Germinal center (tissue), 1 donor: ENCODE results near the gene MARCHF5.
"Not testable (repeated sequence)": the region's sequence is repeated elsewhere in the genome, so short reads cannot be mapped to it uniquely, and the experiment has no call there.

Experiments
- DNase-seq: peaks from one replicate; pipeline ENCODE4 v3.0.0; 2012; ENCODE audit warnings: mixed read lengths, low spot score

The MARCHF5 gene

DNA sequence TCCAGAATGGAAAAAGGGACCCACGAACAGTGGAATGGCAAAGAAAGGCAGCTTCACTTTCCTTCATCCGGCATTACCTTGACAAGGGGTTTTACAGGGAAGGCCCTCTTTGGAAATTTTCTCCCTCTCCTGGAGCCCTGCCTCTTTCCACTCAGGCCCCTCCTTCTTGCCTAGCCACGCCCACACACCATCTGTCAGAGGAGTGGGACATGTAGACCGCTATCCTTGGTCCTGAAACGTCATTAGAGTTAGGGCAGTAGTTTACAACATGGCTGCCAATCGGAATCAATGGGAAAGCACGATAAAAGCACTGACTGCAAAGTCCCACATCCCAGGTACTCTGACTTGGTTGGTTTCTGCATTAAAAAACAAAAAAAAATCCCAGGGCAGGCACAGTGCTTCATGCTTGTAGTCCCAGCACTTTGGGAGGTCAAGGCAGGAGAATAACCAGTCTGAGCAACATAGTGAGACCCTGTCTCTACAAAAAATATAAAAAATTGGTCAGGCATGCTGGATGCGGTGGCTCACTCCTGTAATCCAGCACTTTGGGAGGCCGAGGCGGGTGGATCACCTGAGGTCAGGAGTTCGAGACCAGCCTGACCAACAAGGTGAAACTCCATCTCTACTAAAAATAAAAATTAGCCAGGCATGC lies 96.4 kb downstream of the MARCHF5 start:
- DNase-seq = peak; percentile 49

DNA sequence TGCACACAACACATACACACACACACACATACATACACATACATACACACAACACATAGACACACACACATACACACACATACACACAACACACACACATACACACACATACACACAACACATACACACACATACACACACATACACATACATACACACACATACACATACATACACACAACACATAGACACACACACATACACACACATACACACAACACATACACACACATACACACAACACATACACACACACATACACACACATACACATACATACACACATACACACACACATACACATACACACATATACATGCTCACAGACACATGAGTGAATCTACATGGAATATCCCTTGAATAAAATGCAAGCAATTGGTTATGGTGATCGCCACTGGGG lies 102.2 kb downstream of the MARCHF5 start:
- not testable (repeated sequence) for DNase-seq

DNA sequence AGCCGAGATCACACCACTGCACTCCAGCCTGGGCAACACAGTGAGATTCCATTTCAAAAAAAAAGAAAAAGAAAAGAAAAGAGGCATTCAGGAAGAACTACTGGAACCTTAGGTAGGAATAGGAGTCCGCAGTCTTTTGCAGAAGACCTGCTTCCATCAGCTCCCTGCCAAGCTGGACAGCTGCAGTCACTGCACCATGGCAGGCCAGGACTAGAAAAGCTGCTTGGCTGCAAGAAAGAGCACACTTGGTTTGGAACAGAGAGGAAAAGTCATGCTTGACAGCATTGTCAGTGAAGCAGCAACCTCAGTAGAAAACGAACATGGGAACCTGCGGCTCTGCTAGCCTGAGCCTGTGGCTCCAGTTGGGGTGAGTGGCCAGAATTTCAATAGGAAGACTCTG lies 104.3 kb downstream of the MARCHF5 start:
- no peak for DNase-seq

DNA sequence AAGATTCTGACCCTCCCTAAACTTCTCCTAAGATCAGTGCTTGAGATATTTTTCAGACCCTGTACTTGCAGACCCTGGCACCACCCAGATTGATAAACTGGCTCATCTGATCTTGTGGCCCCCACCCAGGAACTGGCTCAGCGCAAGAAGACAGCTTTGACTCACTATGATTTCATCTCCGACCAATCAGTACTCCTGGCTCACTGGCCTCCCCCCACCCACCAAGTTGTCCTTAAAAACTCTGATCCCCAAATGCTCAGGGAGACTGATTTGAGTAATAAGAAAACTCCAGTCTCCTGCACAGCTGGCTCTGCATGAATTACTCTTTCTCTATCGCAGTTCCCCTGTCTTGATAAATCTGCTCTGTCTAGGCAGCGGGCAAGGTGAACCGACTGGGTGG lies 111.3 kb downstream of the MARCHF5 start:
- not testable (repeated sequence) for DNase-seq
